ENCODE data around the gene ELMOD1.

- TF ChIP-seq POLR2AphosphoS5 (IDR thresholded peaks at IDR 0.05; ENCODE audit: low read depth) (no peak), CTCF (IDR thresholded peaks at IDR 0.05; ENCODE audit: insufficient read depth, low read length) (no peak), REST (IDR thresholded peaks at IDR 0.05; ENCODE audit: insufficient replicate concordance, low read depth) (no peak), GABPA (IDR thresholded peaks at IDR 0.05; ENCODE audit: low read depth) (no peak), SPI1 (IDR thresholded peaks at IDR 0.05; ENCODE audit: borderline replicate concordance, low read depth) (no peak)
Measured at GRCh38 chr11:107593951-107594350, 3.0 kb downstream of the ELMOD1 start.
